HepG2 (cell line): Measurements from ENCODE around the gene VIPR1. TPM values are rescaled to one million over a fixed set of nuclear protein-coding genes. Genes with fewer than 3 reads are reported as not detected.

ENCODE experiments used
- KAT7 ChIP-seq: IDR thresholded peaks from 2 replicates; pipeline ENCODE4 v1.6.1; 2018; ENCODE audit warnings: borderline replicate concordance, missing compliant biosample characterization
- KDM1A ChIP-seq: IDR thresholded peaks from 2 replicates; pipeline ENCODE4 v1.6.1; 2016; ENCODE audit warnings: missing compliant biosample characterization
- KLF9 ChIP-seq: IDR thresholded peaks from 2 replicates; pipeline ENCODE4 v1.6.1; 2016; ENCODE audit warnings: low read depth
- MEIS2 ChIP-seq: sonication (generic); formaldehyde crosslinking; IDR thresholded peaks from 2 replicates; pipeline ENCODE4 v1.9.0; 2021; ENCODE audit warnings: mild to moderate bottlenecking, missing genetic modification reagents
- MXI1 ChIP-seq: IDR thresholded peaks from 3 replicates; pipeline ENCODE4 v1.6.1; 2012; ENCODE audit warnings: low read depth, low read length, inconsistent platforms, borderline replicate concordance
- PHF21A ChIP-seq: sonication (generic); formaldehyde crosslinking; IDR thresholded peaks from 2 replicates; pipeline ENCODE4 v1.5.0; 2020; ENCODE audit warnings: mild to moderate bottlenecking, missing genetic modification reagents
- PHF8 ChIP-seq: sonication (generic); formaldehyde crosslinking; IDR thresholded peaks from 2 replicates; pipeline ENCODE4 v1.5.0; 2020; ENCODE audit warnings: missing genetic modification reagents
- RARG ChIP-seq: sonication (generic); formaldehyde crosslinking; IDR thresholded peaks from 2 replicates; pipeline ENCODE4 v1.4.0; 2020; ENCODE audit warnings: low read depth, mild to moderate bottlenecking, missing genetic modification reagents
- STAG1 ChIP-seq: sonication (generic); formaldehyde crosslinking; IDR thresholded peaks from 2 replicates; pipeline ENCODE4 v1.4.0; 2020; ENCODE audit warnings: missing genetic modification reagents
- TERF1 ChIP-seq: sonication (generic); formaldehyde crosslinking; IDR thresholded peaks from 2 replicates; pipeline ENCODE4 v1.8.0; 2022; ENCODE audit warnings: mild to moderate bottlenecking, missing genetic modification reagents, moderate library complexity
- TOPORS ChIP-seq: sonication (generic); formaldehyde crosslinking; IDR thresholded peaks from 2 replicates; pipeline ENCODE4 v1.8.0; 2023; ENCODE audit warnings: mild to moderate bottlenecking, missing genetic modification reagents
- ZBED4 ChIP-seq: sonication (generic); formaldehyde crosslinking; IDR thresholded peaks from 2 replicates; pipeline ENCODE4 v1.4.0; 2020; ENCODE audit warnings: missing genetic modification reagents, borderline replicate concordance
- ZC3H13 ChIP-seq: sonication (generic); formaldehyde crosslinking; IDR thresholded peaks from 2 replicates; pipeline ENCODE4 v1.8.1; 2023; ENCODE audit warnings: mild to moderate bottlenecking, missing genetic modification reagents, moderate library complexity
- ZFP62 ChIP-seq: sonication (generic); formaldehyde crosslinking; IDR thresholded peaks from 2 replicates; pipeline ENCODE4 v1.4.0; 2020; ENCODE audit warnings: missing genetic modification reagents
- ZKSCAN1 ChIP-seq: fragments of 150-350 bp; IDR thresholded peaks from 2 replicates; pipeline ENCODE4 v1.6.1; 2014; ENCODE audit warnings: low read length
- ZNF124 ChIP-seq: sonication (generic); formaldehyde crosslinking; IDR thresholded peaks from 2 replicates; pipeline ENCODE4 v1.4.0; 2020; ENCODE audit warnings: missing genetic modification reagents
- ZNF224 ChIP-seq: sonication (generic); formaldehyde crosslinking; IDR thresholded peaks from 2 replicates; pipeline ENCODE4 v1.5.0; 2020; ENCODE audit warnings: mild to moderate bottlenecking, missing genetic modification reagents
- ZNF546 ChIP-seq: sonication (generic); formaldehyde crosslinking; conservative IDR thresholded peaks from 2 replicates; pipeline ENCODE4 v1.8.1; 2023; ENCODE audit warnings: mild to moderate bottlenecking, missing genetic modification reagents
- ZNF567 ChIP-seq: sonication (generic); formaldehyde crosslinking; IDR thresholded peaks from 2 replicates; pipeline ENCODE4 v1.8.1; 2023; ENCODE audit warnings: mild to moderate bottlenecking, missing genetic modification reagents, borderline replicate concordance
- ZNF672 ChIP-seq: sonication (generic); formaldehyde crosslinking; IDR thresholded peaks from 2 replicates; pipeline ENCODE4 v1.8.1; 2022; ENCODE audit warnings: missing genetic modification reagents
- ZNF776 ChIP-seq: sonication (generic); formaldehyde crosslinking; IDR thresholded peaks from 2 replicates; pipeline ENCODE4 v1.4.0; 2020; ENCODE audit warnings: mild to moderate bottlenecking, missing genetic modification reagents
- polyA plus RNA-seq, 8 experiments: library from polyadenylated mRNA; depleted of rRNA in 3 of 8; stranded (reverse) in 7 of 8; unstranded in 1 of 8; fragments of >200 nt; fragmentation: Illumina TruSeq in 4 of 8; extraction: Trizol in 4 of 8; gene quantifications; 2 replicates each; pipeline versions ENCODE4 v1.2.1 to v1.2.3, GENCODE V29; 2011 to 2016; ENCODE audit warnings: low read depth in 4 of 8, missing spikeins in 1 of 8, mixed read lengths in 1 of 8; ENCODE audit not compliant: insufficient read depth in 1 of 8
- total RNA-seq, 5 experiments: library from RNA; depleted of rRNA; stranded (reverse); fragments of >200 nt; fragmentation: Illumina TruSeq; extraction: Trizol; gene quantifications; 2 replicates each; pipeline ENCODE4 v1.2.3, GENCODE V29; 2016; ENCODE audit warnings: low read depth in 1 of 5
- TF ChIP-seq, protein P1 (sequence below): sonication (generic); formaldehyde crosslinking; IDR thresholded peaks from 2 replicates; pipeline ENCODE4 v1.5.1; 2020; ENCODE audit warnings: mild to moderate bottlenecking, missing genetic modification reagents, moderate library complexity

The VIPR1 gene
- total and polyA plus RNA-seq, 2 of the 13 experiments (the other 11 are each of a cell fraction or from before 2014, with no cell fraction given): 0.04 to 0.11 TPM

GRCh38 chr3:42581709-42582473 lies 79.4 kb downstream of the VIPR1 start, which contains the start of gene SEC22C (continued):
- TF ChIP-seq ZNF567 (CRISPR knock-in tag) (no peak; the same call in 1 of the 2 replicates), MEIS2 (CRISPR knock-in tag) (no peak), ZNF124 (CRISPR knock-in tag) (0 out of 2 replicates have a peak, but pooled peaks have one; percentile 30), ZNF224 (CRISPR knock-in tag) (peak; percentile 53; the same call in 1 of the 2 replicates), ZC3H13 (CRISPR knock-in tag) (no peak), ZNF672 (CRISPR knock-in tag) (no peak), RARG (CRISPR knock-in tag) (no peak), ZBED4 (CRISPR knock-in tag) (peak; percentile 74; the same call in 1 of the 2 replicates), MXI1 (peak; percentile 23; the same call in 1 of the 3 replicates), KDM1A (CRISPR knock-in tag) (no peak), TOPORS (CRISPR knock-in tag) (no peak; the same call in 1 of the 2 replicates), PHF21A (CRISPR knock-in tag) (peak; percentile 69; the same call in 1 of the 2 replicates), ZNF776 (peak; percentile 79; the same call in 1 of the 2 replicates), ZNF546 (CRISPR knock-in tag) (0 out of 2 replicates have a peak, but pooled peaks have one; percentile 50), KLF9 (CRISPR knock-in tag) (no peak; the same call in 1 of the 2 replicates), ZKSCAN1 (no peak), TERF1 (no peak), STAG1 (CRISPR knock-in tag) (peak; percentile 58), ZFP62 (CRISPR knock-in tag) (no peak), PHF8 (peak; percentile 94), KAT7 (CRISPR knock-in tag) (peak; percentile 85; the same call in 1 of the 2 replicates)
- TF ChIP-seq, protein P1, sequence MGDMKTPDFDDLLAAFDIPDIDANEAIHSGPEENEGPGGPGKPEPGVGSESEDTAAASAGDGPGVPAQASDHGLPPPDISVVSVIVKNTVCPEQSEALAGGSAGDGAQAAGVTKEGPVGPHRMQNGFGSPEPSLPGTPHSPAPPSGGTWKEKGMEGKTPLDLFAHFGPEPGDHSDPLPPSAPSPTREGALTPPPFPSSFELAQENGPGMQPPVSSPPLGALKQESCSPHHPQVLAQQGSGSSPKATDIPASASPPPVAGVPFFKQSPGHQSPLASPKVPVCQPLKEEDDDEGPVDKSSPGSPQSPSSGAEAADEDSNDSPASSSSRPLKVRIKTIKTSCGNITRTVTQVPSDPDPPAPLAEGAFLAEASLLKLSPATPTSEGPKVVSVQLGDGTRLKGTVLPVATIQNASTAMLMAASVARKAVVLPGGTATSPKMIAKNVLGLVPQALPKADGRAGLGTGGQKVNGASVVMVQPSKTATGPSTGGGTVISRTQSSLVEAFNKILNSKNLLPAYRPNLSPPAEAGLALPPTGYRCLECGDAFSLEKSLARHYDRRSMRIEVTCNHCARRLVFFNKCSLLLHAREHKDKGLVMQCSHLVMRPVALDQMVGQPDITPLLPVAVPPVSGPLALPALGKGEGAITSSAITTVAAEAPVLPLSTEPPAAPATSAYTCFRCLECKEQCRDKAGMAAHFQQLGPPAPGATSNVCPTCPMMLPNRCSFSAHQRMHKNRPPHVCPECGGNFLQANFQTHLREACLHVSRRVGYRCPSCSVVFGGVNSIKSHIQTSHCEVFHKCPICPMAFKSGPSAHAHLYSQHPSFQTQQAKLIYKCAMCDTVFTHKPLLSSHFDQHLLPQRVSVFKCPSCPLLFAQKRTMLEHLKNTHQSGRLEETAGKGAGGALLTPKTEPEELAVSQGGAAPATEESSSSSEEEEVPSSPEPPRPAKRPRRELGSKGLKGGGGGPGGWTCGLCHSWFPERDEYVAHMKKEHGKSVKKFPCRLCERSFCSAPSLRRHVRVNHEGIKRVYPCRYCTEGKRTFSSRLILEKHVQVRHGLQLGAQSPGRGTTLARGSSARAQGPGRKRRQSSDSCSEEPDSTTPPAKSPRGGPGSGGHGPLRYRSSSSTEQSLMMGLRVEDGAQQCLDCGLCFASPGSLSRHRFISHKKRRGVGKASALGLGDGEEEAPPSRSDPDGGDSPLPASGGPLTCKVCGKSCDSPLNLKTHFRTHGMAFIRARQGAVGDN (CRISPR knock-in tag): peak; percentile 95
